Thyroid gland (tissue), 4 donors: ENCODE measurements around the gene DLL1. TPM values are rescaled to one million over a fixed set of nuclear protein-coding genes. Genes with fewer than 3 reads are reported as not detected.
A peak's percentile ranks its signal among the peaks of the same experiment; 100 is the strongest.

ENCODE experiments used
- DNase-seq, 2 donors: peaks; one replicate each; pipeline ENCODE4 v3.0.0-alpha.2; 2019
- H3K27ac ChIP-seq, 3 donors: fragments of 200-600 bp; sonication (generic); 1 replicate in 2 of 3; 2 replicates in 1 of 3; pipeline ENCODE4 v1.5.1; 2016 to 2019; ENCODE audit warnings: mild to moderate bottlenecking in 1 of 3, moderate library complexity in 1 of 3
- H3K27me3 ChIP-seq: fragments of 200-600 bp; sonication (generic); one replicate; pipeline ENCODE4 v1.5.1; 2019
- H3K36me3 ChIP-seq, 2 donors: fragments of 200-600 bp; sonication (generic); one replicate each; pipeline ENCODE4 v1.5.1; 2016 to 2019
- H3K4me1 ChIP-seq, 2 donors: fragments of 200-600 bp; sonication (generic); one replicate each; pipeline ENCODE4 v1.5.1; 2017 to 2019
- H3K4me3 ChIP-seq, 3 donors: fragments of 200-600 bp; sonication (generic); replicated peaks in 1 of 3; 1 replicate in 2 of 3; 2 replicates in 1 of 3; pipeline ENCODE4 v1.5.1; 2016; ENCODE audit warnings: mild to moderate bottlenecking in 1 of 3
- H3K9me3 ChIP-seq: fragments of 200-600 bp; sonication (generic); one replicate; pipeline ENCODE4 v1.5.1; 2017
- CTCF ChIP-seq, 6 experiments: fragments of 200-600 bp in 3 of 6; fragments of 450-650 bp in 3 of 6; sonication (generic) in 3 of 6; IDR thresholded peaks; one replicate each; pipeline ENCODE4 v1.5.1; 2016 to 2019; ENCODE audit warnings: antibody characterized with exemption in 6 of 6, mild to moderate bottlenecking in 2 of 6, inconsistent platforms in 1 of 6, moderate library complexity in 1 of 6
- POLR2A ChIP-seq, 2 donors: fragments of 450-650 bp; IDR thresholded peaks; one replicate each; pipeline ENCODE4 v1.6.1; 2017; ENCODE audit warnings: antibody characterized with exemption in 2 of 2, mild to moderate bottlenecking in 2 of 2, moderate library complexity in 1 of 2
- WGBS, 2 donors: methylation state at CpG; one replicate each; pipeline ENCODE4 v1.1.5; 2017; 5-methylcytosine and 5-hydroxymethylcytosine counted together
- intact Hi-C: fragments of 100-400 bp; cut with DNase I; formaldehyde crosslinking; loops from one replicate; pipeline ENCODE4 v1.15.1; 2023
- total RNA-seq, 4 donors: library from RNA; depleted of rRNA; stranded (reverse); fragments of >200 nt; gene quantifications; one replicate each; pipeline ENCODE4 v1.2.3, GENCODE V29; 2016

The DLL1 gene
- total RNA-seq, 4 donors from 2014 or later: 6.6 to 14.9 (median 11.5) TPM

GRCh38 chr6:170295510-170296422, 4.9 kb upstream of the DLL1 start:
- no peaks in the 10 kb centered on the region for H3K36me3 ChIP-seq
- DNase-seq: peak in 1 of 2 donors; percentile 20
- H3K27me3 ChIP-seq: peaks cover 24% of the 10 kb centered on the region
- H3K9me3 ChIP-seq: no peaks in the 10 kb centered on the region
- peaks cover 35 to 43% of the 10 kb centered on the region in 2 donors for H3K4me1 ChIP-seq
- 2% methylated on average over 47 to 50 of the region's 109 CpGs for WGBS, 2 donors
- peak overlapping the region; percentile 15 to 48 (median 16) for H3K4me3 ChIP-seq
- intact Hi-C loops: loop anchor here (10.0 kb wide), 1 partner anchor 341 kb away; no protein-coding TSS in a partner anchor
- H3K27ac ChIP-seq: no peak overlapping the region
- TF ChIP-seq CTCF (IDR thresholded peaks at IDR 0.05) (no peak), POLR2A (IDR thresholded peaks at IDR 0.05) (no peak)

DNA sequence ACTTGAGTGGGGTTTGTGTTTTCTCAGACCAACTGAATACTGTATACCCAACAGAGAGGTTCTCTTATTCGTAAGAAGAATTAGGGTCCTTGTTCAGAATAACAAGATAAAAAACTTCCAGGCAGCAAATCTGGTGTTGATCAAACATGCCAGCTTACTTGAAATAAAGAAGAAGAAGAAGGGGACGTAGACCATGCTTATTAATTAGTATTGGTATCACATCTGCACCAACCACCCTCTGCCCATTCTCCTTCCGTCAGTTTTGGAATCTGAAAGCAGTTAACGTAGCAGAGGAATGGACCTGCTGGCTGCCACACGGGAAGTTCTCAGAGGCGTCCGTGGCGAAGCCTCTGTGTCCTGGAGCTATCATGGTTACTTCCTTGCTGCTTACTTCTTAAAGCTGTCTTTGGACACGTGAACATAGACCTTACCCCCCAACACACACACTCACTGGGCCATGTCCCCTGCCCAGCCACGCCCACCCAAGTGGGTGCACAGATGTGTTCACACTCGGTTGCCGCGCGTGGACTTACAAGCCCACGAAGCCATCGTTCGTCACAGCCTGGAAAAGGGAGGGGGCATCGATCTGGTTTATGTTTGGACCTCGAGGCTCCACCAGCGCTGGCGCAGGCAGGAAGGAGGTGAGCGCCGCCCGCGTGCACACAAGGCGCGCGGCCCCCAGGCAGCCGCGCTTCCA, 4.1 kb upstream of the DLL1 start:
- Histone ChIP-seq H3K36me3 (no peaks in the 10 kb centered on the region), H3K4me1 (peaks cover 35 to 43% of the 10 kb centered on the region in 2 donors), H3K9me3 (no peaks in the 10 kb centered on the region), H3K27me3 (peaks cover 24% of the 10 kb centered on the region), H3K4me3 (peak overlapping the region in 1 of 3 donors; percentile 48), H3K27ac (no peak overlapping the region)
- DNase-seq: no peak
- intact Hi-C loops: loop anchor here (10.0 kb wide), 1 partner anchor 340 kb away; no protein-coding TSS in a partner anchor
- 13 to 33% methylated on average over 10 to 23 of the region's 30 CpGs for WGBS, 2 donors
- no peak for TF ChIP-seq POLR2A (IDR thresholded peaks at IDR 0.05)
- no peak for TF ChIP-seq CTCF (IDR thresholded peaks at IDR 0.05)

GRCh38 chr6:170294298-170294730, 3.4 kb upstream of the DLL1 start:
- intact Hi-C loops: loop anchor here (10.0 kb wide), 1 partner anchor 340 kb away; no protein-coding TSS in a partner anchor
- no peak overlapping the region for H3K4me3 ChIP-seq
- H3K4me1 ChIP-seq: peaks cover 35 to 46% of the 10 kb centered on the region in 2 donors
- peaks cover 24% of the 10 kb centered on the region for H3K27me3 ChIP-seq
- no peaks in the 10 kb centered on the region for H3K36me3 ChIP-seq
- DNase-seq: no peak
- H3K27ac ChIP-seq: no peak overlapping the region
- H3K9me3 ChIP-seq: no peaks in the 10 kb centered on the region
- WGBS, 2 donors: 18 to 54% methylated on average over 2 of the region's 2 CpGs
- TF ChIP-seq POLR2A (IDR thresholded peaks at IDR 0.05) (no peak), CTCF (IDR thresholded peaks at IDR 0.05) (no peak)

- Histone ChIP-seq H3K4me1 (peaks cover 42 to 53% of the 10 kb centered on the region in 2 donors), H3K27ac (no peak overlapping the region), H3K27me3 (peaks cover 24% of the 10 kb centered on the region), H3K36me3 (no peaks in the 10 kb centered on the region), H3K4me3 (no peak overlapping the region), H3K9me3 (no peaks in the 10 kb centered on the region)
- WGBS, 2 donors: 19 to 20% methylated on average over 23 of the region's 23 CpGs
- intact Hi-C loops: loop anchor here (10.0 kb wide), 1 partner anchor 339 kb away; no protein-coding TSS in a partner anchor
- DNase-seq: no peak
- no peak for TF ChIP-seq POLR2A (IDR thresholded peaks at IDR 0.05)
- TF ChIP-seq CTCF (IDR thresholded peaks at IDR 0.05): no peak
Observed at GRCh38 chr6:170293341-170294231, 2.7 kb upstream of the DLL1 start.
